VCaP (cell line): ENCODE data around the gene GPSM1.

Source experiments
- H3K27ac ChIP-seq: fragments of 450-650 bp; 2 replicates; pipeline ENCODE4 v1.5.1; 2017
- CTCF ChIP-seq: fragments of 450-650 bp; conservative IDR thresholded peaks from 2 replicates; pipeline ENCODE4 v1.5.1; 2017; ENCODE audit warnings: mild to moderate bottlenecking, moderate library complexity

GPSM1 gene

GRCh38 chr9:136381311-136381710 lies 54.0 kb downstream of the GPSM1 start:
- H3K27ac ChIP-seq = no peak overlapping the region
- TF ChIP-seq CTCF = no peak

- H3K27ac ChIP-seq = no peak overlapping the region
- TF ChIP-seq CTCF = no peak
Measured at GRCh38 chr9:136381966-136382513, 54.7 kb downstream of the GPSM1 start.

DNA sequence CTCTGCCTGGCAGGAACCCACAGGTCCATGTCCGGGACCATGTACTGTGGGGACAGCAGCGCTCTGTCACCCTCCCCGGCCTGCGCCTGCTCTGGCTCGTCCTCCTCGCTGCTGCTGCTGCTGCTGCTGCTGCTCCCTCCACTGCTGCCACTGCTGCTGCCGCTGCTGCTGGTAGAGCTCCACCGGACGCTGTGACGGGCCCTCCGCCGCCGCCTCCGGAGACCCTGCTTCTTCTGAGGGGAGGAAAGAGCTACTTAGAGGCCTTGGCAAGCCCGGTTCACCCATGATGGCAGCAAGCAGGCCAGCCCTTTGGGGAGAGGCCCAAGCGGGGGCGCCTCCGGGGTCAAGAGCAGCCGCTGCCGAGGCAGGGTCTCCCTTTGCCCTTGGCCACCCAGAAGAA lies 56.1 kb downstream of the GPSM1 start:
- no peak for TF ChIP-seq CTCF
- no peak overlapping the region for H3K27ac ChIP-seq

DNA sequence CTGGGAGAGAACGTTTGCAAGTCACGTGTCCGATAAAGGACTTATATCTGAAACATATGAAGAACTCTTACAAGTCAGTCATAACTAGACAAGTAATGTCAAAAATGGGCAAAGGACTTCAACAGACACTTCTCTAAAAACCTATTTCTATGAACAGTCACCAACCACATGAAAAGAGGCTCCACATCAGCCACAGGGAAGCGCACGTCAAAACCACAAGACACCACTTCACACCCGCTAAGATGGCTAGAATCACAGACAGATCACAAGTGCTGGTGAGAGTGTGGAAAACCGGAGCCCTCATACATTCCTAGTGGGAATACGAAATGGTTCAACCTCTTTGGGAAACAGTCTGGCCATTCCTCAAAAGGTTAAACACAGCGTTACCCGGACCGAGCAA lies 57.7 kb downstream of the GPSM1 start:
- H3K27ac ChIP-seq = no peak overlapping the region
- TF ChIP-seq CTCF = no peak

- TF ChIP-seq CTCF = no peak
- no peak overlapping the region for H3K27ac ChIP-seq
Measured at GRCh38 chr9:136386018-136386417, 58.7 kb downstream of the GPSM1 start.

DNA sequence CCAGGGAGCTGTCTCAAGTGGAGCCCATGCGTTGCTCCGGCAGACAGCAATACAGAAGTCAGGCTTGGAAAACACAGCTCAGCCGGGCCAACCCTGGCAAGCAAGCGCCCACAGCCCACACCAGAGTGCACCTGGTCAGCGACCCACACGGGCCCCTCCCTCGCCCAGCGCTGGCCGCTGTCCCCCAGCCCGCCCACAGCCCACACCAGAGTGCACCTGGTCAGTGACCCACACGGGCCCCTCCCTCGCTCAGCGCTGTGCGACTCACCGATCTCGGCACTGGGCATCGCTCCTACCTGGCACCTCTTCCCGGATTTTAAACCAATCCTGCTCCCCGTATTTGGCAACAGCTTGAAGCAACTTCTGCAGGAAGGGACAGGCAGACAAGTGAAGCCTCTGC lies 59.9 kb downstream of the GPSM1 start:
- TF ChIP-seq CTCF = no peak

DNA sequence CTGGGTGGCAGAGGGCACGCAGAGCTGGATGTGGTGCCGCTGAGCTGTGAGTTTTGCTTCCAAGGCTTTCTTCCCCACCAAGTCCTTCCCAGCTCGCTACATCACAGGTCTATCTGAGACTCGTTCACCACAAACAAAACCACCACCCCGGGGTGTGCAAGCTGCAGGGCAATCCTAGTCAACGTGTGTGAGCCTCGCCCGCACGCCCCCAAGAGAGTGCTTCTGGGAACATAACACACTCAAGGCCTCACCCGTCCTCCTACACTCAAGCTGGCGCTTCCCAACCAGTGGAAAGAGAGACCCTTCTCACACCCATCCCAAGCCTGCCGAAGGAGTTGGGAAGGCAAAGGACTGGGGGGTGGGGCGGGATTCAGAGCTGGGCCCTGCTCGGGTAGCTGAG lies 62.1 kb downstream of the GPSM1 start:
- H3K27ac ChIP-seq = no peak overlapping the region
- no peak for TF ChIP-seq CTCF

More for the DNA sequence above, 59.9 kb downstream of the GPSM1 start:
- no peak overlapping the region for H3K27ac ChIP-seq
